HG03135 (cell line): ENCODE data around the gene ZMAT1.
"Not testable (repeated sequence)": the region's sequence is repeated elsewhere in the genome, so short reads cannot be mapped to it uniquely, and the experiment has no call there.

Experiments used
- ATAC-seq: cut with Tn5 transposase; IDR thresholded peaks from one replicate; pipeline ENCODE4 v1.9.1; 2021; ENCODE audit warnings: mild to moderate bottlenecking, moderate library complexity; ENCODE audit not compliant: unreplicated experiment

Gene ZMAT1

DNA sequence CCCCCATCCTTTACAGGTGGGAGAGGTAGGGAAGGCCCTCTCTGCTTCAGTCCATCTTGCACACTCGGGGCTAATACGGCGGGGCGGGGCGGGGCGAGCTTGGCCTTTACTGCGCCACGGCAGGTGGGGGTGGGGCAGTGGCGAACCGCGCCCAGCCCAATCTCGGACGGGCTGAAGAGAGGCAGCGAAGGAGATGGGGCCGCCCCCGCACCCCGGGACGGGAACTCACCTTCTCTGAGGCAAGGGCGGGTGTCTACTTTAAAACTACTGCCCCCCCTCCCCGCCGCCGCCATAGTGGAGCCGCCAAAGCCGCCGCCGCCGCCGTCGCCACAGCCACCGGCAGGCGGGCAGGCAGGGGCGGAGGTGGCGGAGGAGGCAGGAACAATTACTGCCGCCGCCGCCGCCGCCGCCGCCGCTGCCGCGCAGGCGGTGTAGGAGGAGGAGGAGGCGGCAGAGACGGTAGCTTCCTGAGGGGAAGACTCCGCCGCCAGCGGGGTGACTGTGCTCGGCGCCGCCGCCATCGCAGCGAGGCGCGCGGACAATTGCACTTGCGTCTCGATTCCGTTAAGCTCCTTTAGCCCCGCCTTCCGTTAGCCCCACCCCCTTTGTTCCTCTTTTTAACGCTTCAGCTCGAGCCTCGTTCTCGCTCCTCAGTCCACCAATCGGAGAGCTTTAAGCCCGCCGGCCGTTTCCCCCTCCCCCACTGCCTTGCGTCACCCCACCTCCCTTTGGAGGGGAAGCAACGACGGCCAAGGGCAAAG, at the start of gene ZMAT1:
Gene ZMAT1 (minus strand): TSS at position 540 of the 761 bp plus-strand sequence. CDS start 19 bp downstream, at position 521.
- peak; percentile 90 for ATAC-seq

- no peak for ATAC-seq
Observed at GRCh38 chrX:101977106-101977505, 45.3 kb upstream of the ZMAT1 start.

GRCh38 chrX:101973066-101973465, 41.2 kb upstream of the ZMAT1 start:
- no peak for ATAC-seq

- not testable (repeated sequence) for ATAC-seq
Observed at GRCh38 chrX:101964923-101965539, 33.2 kb upstream of the ZMAT1 start.

- no peak for ATAC-seq
Observed at GRCh38 chrX:101958139-101958538, 26.3 kb upstream of the ZMAT1 start.

GRCh38 chrX:101957174-101957573, 25.3 kb upstream of the ZMAT1 start:
- no peak for ATAC-seq

DNA sequence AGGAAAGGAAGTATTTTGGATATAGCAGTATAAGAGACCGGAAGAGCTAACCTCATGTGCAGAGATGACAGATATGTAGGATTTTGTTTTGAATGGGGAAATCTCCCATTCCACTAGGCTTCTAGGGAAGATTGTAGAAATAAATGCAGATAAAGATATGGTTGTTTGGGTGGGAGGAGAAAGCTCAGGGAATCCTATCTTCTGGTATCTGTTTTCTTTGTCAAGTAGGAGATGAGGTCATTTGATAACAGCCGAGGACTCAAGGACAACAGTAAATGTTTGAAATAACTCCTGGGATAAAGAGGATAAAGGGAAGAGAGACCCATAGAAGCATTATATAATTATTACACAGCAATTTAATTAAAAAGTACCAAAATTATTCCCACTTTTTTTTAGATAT, 24.7 kb upstream of the ZMAT1 start:
- ATAC-seq: no peak

- ATAC-seq: no peak
Observed at GRCh38 chrX:101950581-101950980, 18.8 kb upstream of the ZMAT1 start.

DNA sequence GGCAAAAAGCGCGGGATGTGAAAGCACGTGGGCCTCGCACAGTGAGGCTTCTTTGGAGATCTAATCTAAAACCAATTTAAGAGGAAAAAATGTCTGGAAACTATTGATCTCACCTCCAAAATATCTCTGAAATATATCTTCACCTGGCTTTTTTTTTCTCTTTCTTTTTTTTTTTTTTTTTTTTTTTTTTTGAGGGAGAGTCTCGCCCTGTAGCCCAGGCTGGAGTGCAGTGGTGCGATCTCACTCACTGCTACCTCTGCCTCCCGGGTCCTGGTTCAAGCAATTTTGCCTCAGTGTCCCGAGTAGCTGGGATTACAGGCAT, 383 bp upstream of the ZMAT1 start:
- no peak for ATAC-seq

- no peak for ATAC-seq
Observed at GRCh38 chrX:101931136-101931487, 715 bp downstream of the ZMAT1 start.

DNA sequence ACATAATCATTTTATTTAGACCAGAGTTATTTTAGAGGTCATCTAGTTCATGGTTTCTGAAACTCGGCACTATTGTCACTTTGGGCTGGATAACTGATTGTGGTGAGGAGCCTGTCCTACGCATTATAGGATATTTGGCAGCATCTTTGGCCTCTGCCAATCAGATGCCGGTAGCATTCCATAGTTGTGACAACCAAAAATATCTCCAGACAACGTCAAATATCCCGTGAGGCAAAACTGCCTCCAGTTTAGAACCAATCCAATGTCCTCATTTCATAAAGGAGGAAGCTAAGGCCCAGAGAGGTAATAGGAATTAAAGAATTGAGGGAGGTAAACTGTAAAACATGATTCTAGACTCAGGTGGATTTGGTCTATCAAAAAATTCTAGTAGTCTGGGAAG, 6.1 kb downstream of the ZMAT1 start:
- ATAC-seq: no peak

DNA sequence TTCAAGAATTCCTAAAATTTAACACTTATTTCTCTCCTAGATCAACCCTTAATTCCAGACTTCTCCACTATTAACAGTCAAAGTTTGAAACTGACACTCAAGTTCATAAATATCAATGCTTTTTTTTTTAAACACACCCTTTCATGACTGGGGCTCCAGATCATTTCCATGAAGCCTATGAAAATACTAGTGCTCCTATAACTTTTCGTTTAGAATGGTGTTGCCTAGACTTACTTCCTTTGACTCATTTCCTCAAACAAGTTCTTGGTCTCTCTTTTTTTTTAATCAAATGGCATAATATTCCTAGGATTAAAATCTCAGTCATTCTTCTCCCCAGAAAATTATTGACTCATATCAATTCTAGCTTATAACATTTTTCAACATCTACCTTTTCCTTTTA, 13.1 kb downstream of the ZMAT1 start:
- ATAC-seq: no peak

DNA sequence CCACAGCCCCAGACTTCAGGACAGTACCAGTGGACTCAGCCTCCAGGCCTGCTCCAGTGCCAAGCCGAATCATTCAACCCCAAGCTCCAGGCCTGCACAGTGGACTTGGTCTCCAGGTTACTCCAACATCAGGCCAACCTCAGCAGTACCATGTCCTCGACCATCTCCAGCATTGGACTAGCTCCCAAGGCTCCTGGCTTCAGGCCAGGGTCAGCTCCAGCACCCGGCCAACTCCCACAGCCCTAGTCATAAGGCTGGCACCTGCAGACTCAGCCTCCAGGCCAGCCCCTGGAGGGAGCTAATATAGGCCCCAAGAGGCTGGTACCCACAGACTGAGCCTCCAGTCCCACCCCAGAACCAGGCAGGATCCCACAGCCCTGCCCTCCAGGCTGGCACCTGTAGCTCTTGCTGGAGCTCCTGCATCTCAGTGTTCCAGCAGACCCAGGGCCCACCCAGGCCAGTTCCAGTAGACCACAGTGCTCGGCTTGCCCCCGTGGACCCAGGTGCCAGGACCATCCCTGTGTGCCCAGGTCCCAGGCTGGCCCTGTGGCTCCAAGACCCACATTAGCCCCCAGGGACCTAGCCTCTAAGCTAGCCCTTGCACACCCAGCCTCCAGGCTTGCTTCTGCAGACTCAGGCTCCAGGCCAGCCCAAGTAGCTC, 25.6 kb downstream of the ZMAT1 start:
- ATAC-seq: no peak

- no peak for ATAC-seq
Observed at GRCh38 chrX:101904996-101905395, 26.8 kb downstream of the ZMAT1 start.
